ENCODE results near the gene TET2. TPM values are rescaled to one million over a fixed set of nuclear protein-coding genes. Genes with fewer than 3 reads are reported as not detected.

Gene TET2
- total RNA-seq, 1 experiment from 2014 or later = 22.8 TPM

DNA sequence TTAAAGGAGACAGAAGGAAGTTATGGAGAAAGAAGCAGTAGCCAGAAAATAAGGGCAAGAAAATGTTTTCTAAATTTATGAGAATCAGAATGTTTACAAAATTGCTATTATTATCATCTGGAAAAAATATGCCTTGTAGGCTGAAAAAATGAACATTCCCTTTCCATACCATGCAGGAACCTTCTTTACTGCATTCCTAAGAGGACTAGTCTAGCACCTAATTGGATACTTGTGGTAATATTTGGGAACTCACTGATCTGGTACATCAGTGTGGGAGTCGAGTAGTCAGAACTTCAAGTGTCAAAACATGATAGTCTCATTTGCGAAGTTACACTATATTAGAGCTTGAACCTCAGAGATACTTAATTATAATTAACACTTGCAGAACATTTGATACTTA is 51.9 kb downstream of the TET2 start:
- Histone ChIP-seq H3K4me3 (ENCODE audit: low read depth, low read length, poor library complexity, severe bottlenecking) (no peak overlapping the region), H3K36me3 (ENCODE audit: insufficient read depth, low read length, poor library complexity, severe bottlenecking) (no peaks in the 10 kb centered on the region), H3K27me3 (replicated peaks; ENCODE audit: insufficient read depth, low read depth, low read length, poor library complexity) (no peaks in the 10 kb centered on the region), H3K9me3 (ENCODE audit: low read depth, low read length, poor library complexity, severe bottlenecking) (no peaks in the 10 kb centered on the region), H3K27ac (ENCODE audit: low read depth, low read length, poor library complexity, severe bottlenecking) (no peak overlapping the region), H3K4me1 (ENCODE audit: insufficient read depth, low read length, poor library complexity, severe bottlenecking) (peaks cover 20% of the 10 kb centered on the region)
- no peak for DNase-seq (ENCODE audit: low spot score)
- ChIA-PET POLR2A (ENCODE audit: low non-redundant PET) (no interaction called here), CTCF (no interaction called here)
- intact Hi-C loops (cut with micrococcal nuclease; ENCODE audit: unreplicated experiment) = no loop called here
- BruUV-seq (replicated peaks) = no TSS peak
- no peak for TF ChIP-seq EZH2 (IDR thresholded peaks at IDR 0.05; ENCODE audit: borderline replicate concordance, low read depth, low read length, poor library complexity, severe bottlenecking)
- TF ChIP-seq, protein P1, sequence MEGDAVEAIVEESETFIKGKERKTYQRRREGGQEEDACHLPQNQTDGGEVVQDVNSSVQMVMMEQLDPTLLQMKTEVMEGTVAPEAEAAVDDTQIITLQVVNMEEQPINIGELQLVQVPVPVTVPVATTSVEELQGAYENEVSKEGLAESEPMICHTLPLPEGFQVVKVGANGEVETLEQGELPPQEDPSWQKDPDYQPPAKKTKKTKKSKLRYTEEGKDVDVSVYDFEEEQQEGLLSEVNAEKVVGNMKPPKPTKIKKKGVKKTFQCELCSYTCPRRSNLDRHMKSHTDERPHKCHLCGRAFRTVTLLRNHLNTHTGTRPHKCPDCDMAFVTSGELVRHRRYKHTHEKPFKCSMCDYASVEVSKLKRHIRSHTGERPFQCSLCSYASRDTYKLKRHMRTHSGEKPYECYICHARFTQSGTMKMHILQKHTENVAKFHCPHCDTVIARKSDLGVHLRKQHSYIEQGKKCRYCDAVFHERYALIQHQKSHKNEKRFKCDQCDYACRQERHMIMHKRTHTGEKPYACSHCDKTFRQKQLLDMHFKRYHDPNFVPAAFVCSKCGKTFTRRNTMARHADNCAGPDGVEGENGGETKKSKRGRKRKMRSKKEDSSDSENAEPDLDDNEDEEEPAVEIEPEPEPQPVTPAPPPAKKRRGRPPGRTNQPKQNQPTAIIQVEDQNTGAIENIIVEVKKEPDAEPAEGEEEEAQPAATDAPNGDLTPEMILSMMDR (conservative IDR thresholded peaks at IDR 0.05; ENCODE audit: low read depth, low read length) = no peak

DNA sequence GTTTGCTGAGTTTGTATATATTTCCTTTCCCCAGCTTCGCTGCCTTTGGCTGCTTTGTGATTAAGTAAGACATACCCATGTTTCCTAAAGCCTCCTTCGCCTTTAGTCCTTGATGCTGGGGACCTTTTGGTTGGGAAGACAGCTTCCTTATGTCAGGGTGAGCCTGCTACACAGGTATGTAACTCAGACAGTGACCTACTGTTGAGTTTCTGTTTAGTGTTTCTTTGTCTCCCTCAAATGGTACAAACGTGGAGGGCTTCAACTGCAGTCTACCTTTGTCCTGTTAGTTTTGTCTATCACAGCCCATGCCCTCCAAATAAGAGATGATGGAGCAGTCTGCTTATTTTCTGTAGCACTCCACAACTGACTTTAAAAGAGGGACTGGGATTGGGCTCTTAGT is 59.5 kb downstream of the TET2 start:
- intact Hi-C loops (cut with micrococcal nuclease; ENCODE audit: unreplicated experiment) = no loop called here
- Histone ChIP-seq H3K4me3 (ENCODE audit: low read depth, low read length, poor library complexity, severe bottlenecking) (no peak overlapping the region), H3K27me3 (replicated peaks; ENCODE audit: insufficient read depth, low read depth, low read length, poor library complexity) (no peaks in the 10 kb centered on the region), H3K4me1 (ENCODE audit: insufficient read depth, low read length, poor library complexity, severe bottlenecking) (peaks cover 32% of the 10 kb centered on the region), H3K36me3 (ENCODE audit: insufficient read depth, low read length, poor library complexity, severe bottlenecking) (no peaks in the 10 kb centered on the region), H3K9me3 (ENCODE audit: low read depth, low read length, poor library complexity, severe bottlenecking) (no peaks in the 10 kb centered on the region), H3K27ac (ENCODE audit: low read depth, low read length, poor library complexity, severe bottlenecking) (no peak overlapping the region)
- BruUV-seq (replicated peaks) = no TSS peak
- no peak for DNase-seq (ENCODE audit: low spot score)
- ChIA-PET CTCF (no interaction called here), POLR2A (ENCODE audit: low non-redundant PET) (no interaction called here)
- no peak for TF ChIP-seq EZH2 (IDR thresholded peaks at IDR 0.05; ENCODE audit: borderline replicate concordance, low read depth, low read length, poor library complexity, severe bottlenecking)
- TF ChIP-seq, protein P1 (conservative IDR thresholded peaks at IDR 0.05; ENCODE audit: low read depth, low read length) = no peak

DNA sequence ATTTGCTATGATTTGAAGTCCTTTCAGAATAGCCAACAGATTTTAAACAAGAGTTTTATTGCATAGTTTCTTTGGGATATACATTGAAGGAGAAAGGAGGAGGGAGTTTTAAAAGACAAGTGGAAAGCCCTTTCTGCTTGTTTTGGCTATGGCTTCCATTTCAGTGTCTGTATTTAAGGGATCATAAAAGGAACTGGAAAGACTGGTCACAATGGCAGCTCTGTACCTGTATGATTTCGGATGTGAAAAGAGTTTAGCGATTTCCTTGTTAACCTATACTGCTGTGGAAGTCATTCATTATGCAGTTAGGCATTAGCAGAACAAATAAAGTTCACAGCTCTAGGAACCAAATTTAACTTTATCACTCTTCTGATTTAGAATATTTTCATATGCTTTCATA is 60.7 kb downstream of the TET2 start:
- no peaks in the 10 kb centered on the region for H3K9me3 ChIP-seq (ENCODE audit: low read depth, low read length, poor library complexity, severe bottlenecking)

More for the DNA sequence above, 60.7 kb downstream of the TET2 start:
- no TSS peak for BruUV-seq (replicated peaks)
- H3K4me1 ChIP-seq (ENCODE audit: insufficient read depth, low read length, poor library complexity, severe bottlenecking) = peaks cover 32% of the 10 kb centered on the region
- no peak overlapping the region for H3K27ac ChIP-seq (ENCODE audit: low read depth, low read length, poor library complexity, severe bottlenecking)
- TF ChIP-seq, protein P1 (conservative IDR thresholded peaks at IDR 0.05; ENCODE audit: low read depth, low read length) = no peak
- no peak for TF ChIP-seq EZH2 (IDR thresholded peaks at IDR 0.05; ENCODE audit: borderline replicate concordance, low read depth, low read length, poor library complexity, severe bottlenecking)
- intact Hi-C loops (cut with micrococcal nuclease; ENCODE audit: unreplicated experiment) = no loop called here
- CTCF ChIA-PET = no interaction called here
- no peak overlapping the region for H3K4me3 ChIP-seq (ENCODE audit: low read depth, low read length, poor library complexity, severe bottlenecking)
- POLR2A ChIA-PET (ENCODE audit: low non-redundant PET) = no interaction called here
- no peak for DNase-seq (ENCODE audit: low spot score)
- no peaks in the 10 kb centered on the region for H3K36me3 ChIP-seq (ENCODE audit: insufficient read depth, low read length, poor library complexity, severe bottlenecking)
- H3K27me3 ChIP-seq (replicated peaks; ENCODE audit: insufficient read depth, low read depth, low read length, poor library complexity) = no peaks in the 10 kb centered on the region

All from A673 (cell line).